ENCODE results near the gene NID2. TPM values are rescaled to one million over a fixed set of nuclear protein-coding genes. Genes with fewer than 3 reads are reported as not detected.

NID2 gene
- total and polyA plus RNA-seq, 2 experiments from 2014 or later = 179 to 538 TPM

- TF ChIP-seq CTCF (IDR thresholded peaks at IDR 0.05; ENCODE audit: low read depth, low read length) = no peak
- Histone ChIP-seq H3K27me3 (no peaks in the 10 kb centered on the region), H3K4me3 (no peak overlapping the region), H3K36me3 (no peaks in the 10 kb centered on the region), H3K9me3 (ENCODE audit: low read depth) (no peaks in the 10 kb centered on the region), H3K27ac (no peak overlapping the region), H3K4me1 (ENCODE audit: low read depth) (peaks cover 8% of the 10 kb centered on the region)
- DNase-seq (ENCODE audit: low read depth in 1 of 2, low spot score in 1 of 2) = peak in 1 of 2 donors; percentile 91
These were observed 41.7 kb upstream of the NID2 start for GRCh38 chr14:52110441-52111086.

- no peak for DNase-seq (ENCODE audit: low read depth in 1 of 2, low spot score in 1 of 2)
- H3K27ac ChIP-seq = no peak overlapping the region
- no peaks in the 10 kb centered on the region for H3K36me3 ChIP-seq
- H3K4me1 ChIP-seq (ENCODE audit: low read depth) = peaks cover 8% of the 10 kb centered on the region
- no peaks in the 10 kb centered on the region for H3K27me3 ChIP-seq
- no peak overlapping the region for H3K4me3 ChIP-seq
- H3K9me3 ChIP-seq (ENCODE audit: low read depth) = no peaks in the 10 kb centered on the region
- TF ChIP-seq CTCF (IDR thresholded peaks at IDR 0.05; ENCODE audit: low read depth, low read length) = no peak
These were observed 40.0 kb upstream of the NID2 start for GRCh38 chr14:52108823-52109222.

DNA sequence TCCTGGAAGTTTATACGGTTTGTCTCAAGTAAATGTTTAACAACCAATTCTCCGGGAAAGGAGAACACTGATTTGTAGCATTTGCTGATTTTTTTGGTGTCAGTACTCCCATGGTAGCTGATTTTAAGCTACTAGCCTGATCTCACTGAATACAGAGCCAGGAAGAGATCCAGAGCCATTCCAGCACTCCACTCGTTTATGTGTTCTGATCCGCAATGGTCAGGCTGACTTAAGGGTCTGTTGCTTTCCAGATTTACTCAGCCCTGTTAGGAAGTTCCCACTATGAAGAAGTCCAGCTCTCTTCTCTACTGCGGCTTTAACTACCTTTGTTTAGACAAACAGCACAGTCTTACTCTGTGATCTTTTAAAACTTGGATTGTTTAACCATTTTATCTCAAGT is 38.0 kb upstream of the NID2 start:
- TF ChIP-seq CTCF (IDR thresholded peaks at IDR 0.05; ENCODE audit: low read depth, low read length) = no peak

DNA sequence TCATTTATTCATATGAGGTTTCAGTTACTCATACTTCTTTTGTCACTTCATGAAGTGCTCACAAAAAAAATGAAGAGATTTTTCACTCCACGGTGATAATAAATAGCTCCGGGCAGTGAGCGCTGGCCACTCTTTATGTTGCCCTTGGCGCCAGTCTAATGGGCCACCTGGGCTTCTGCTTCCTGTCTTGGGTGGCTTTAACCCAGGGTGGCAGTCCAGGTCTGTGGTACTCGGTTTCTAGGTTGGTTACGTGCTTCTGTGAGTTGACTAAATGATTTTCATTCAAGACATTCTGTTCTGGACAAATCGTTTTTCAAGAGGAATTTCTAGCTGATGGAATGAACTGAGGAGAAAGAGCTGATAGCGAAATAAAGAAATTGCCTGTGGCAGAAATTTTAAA is 34.6 kb upstream of the NID2 start:
- Histone ChIP-seq H3K4me1 (ENCODE audit: low read depth) (peaks cover 12% of the 10 kb centered on the region), H3K4me3 (no peak overlapping the region), H3K9me3 (ENCODE audit: low read depth) (no peaks in the 10 kb centered on the region), H3K27ac (no peak overlapping the region), H3K27me3 (no peaks in the 10 kb centered on the region), H3K36me3 (no peaks in the 10 kb centered on the region)
- no peak for TF ChIP-seq CTCF (IDR thresholded peaks at IDR 0.05; ENCODE audit: low read depth, low read length)
- no peak for DNase-seq (ENCODE audit: low read depth in 1 of 2, low spot score in 1 of 2)

More for the DNA sequence above, 38.0 kb upstream of the NID2 start:
- no peaks in the 10 kb centered on the region for H3K9me3 ChIP-seq (ENCODE audit: low read depth)
- no peaks in the 10 kb centered on the region for H3K27me3 ChIP-seq
- no peak for DNase-seq (ENCODE audit: low read depth in 1 of 2, low spot score in 1 of 2)
- H3K36me3 ChIP-seq = no peaks in the 10 kb centered on the region
- no peak overlapping the region for H3K27ac ChIP-seq
- peaks cover 8% of the 10 kb centered on the region for H3K4me1 ChIP-seq (ENCODE audit: low read depth)
- no peak overlapping the region for H3K4me3 ChIP-seq

- Histone ChIP-seq H3K4me1 (ENCODE audit: low read depth) (no peaks in the 10 kb centered on the region), H3K4me3 (no peak overlapping the region), H3K9me3 (ENCODE audit: low read depth) (no peaks in the 10 kb centered on the region), H3K27ac (no peak overlapping the region), H3K27me3 (no peaks in the 10 kb centered on the region), H3K36me3 (no peaks in the 10 kb centered on the region)
- no peak for DNase-seq (ENCODE audit: low read depth in 1 of 2, low spot score in 1 of 2)
- TF ChIP-seq CTCF (IDR thresholded peaks at IDR 0.05; ENCODE audit: low read depth, low read length) = no peak
These were observed 26.9 kb upstream of the NID2 start for GRCh38 chr14:52095794-52096193.

All from cardiac muscle cell (in vitro differentiated cells and primary cell).